Stimulated activated CD8-positive, alpha-beta memory T cell treated with anti-CD3 and anti-CD28 coated beads, Interleukin-7, amount 100 ng/mL, for 4 hours (primary cell): Measurements from ENCODE around the gene MED27.
"Not testable (repeated sequence)": the region's sequence is repeated elsewhere in the genome, so short reads cannot be mapped to it uniquely, and the experiment has no call there.

Experiments used
- DNase-seq, 2 donors: peaks; one replicate each; pipeline ENCODE4 v3.0.0-alpha.2; 2020; ENCODE audit warnings: low read depth in 2 of 2

MED27 gene

GRCh38 chr9:132020272-132020671, 59.4 kb downstream of the MED27 start:
- DNase-seq = no peak

GRCh38 chr9:132019702-132020101, 60.0 kb downstream of the MED27 start:
- DNase-seq = no peak

- no peak for DNase-seq
Observed at GRCh38 chr9:132018957-132019405, 60.7 kb downstream of the MED27 start.

GRCh38 chr9:132016456-132016855, 63.2 kb downstream of the MED27 start:
- DNase-seq = no peak

GRCh38 chr9:132015866-132016265, 63.8 kb downstream of the MED27 start:
- no peak for DNase-seq

- no peak for DNase-seq
Observed at GRCh38 chr9:132014218-132014805, 65.4 kb downstream of the MED27 start.

- DNase-seq = no peak
Observed at GRCh38 chr9:132012704-132013357, 66.8 kb downstream of the MED27 start.

GRCh38 chr9:132011896-132012295, 67.8 kb downstream of the MED27 start:
- DNase-seq = no peak

- DNase-seq = no peak
Observed at GRCh38 chr9:132011309-132011708, 68.4 kb downstream of the MED27 start.

- DNase-seq = not testable (repeated sequence)
Observed at GRCh38 chr9:132010201-132010600, 69.5 kb downstream of the MED27 start.

- no peak for DNase-seq
Observed at GRCh38 chr9:132008855-132009812, 70.5 kb downstream of the MED27 start.

- no peak for DNase-seq
Observed at GRCh38 chr9:132008184-132008803, 71.4 kb downstream of the MED27 start.

- DNase-seq = no peak
Observed at GRCh38 chr9:132007371-132008025, 72.2 kb downstream of the MED27 start.

- DNase-seq = no peak
Observed at GRCh38 chr9:132006677-132007370, 72.8 kb downstream of the MED27 start.

GRCh38 chr9:132005899-132006298, 73.8 kb downstream of the MED27 start:
- DNase-seq = no peak

GRCh38 chr9:132004323-132004722, 75.3 kb downstream of the MED27 start:
- no peak for DNase-seq

GRCh38 chr9:132003896-132004295, 75.8 kb downstream of the MED27 start:
- DNase-seq = no peak

GRCh38 chr9:132003319-132003704, 76.4 kb downstream of the MED27 start:
- no peak for DNase-seq

GRCh38 chr9:132002643-132003318, 76.9 kb downstream of the MED27 start:
- no peak for DNase-seq

- no peak for DNase-seq
Observed at GRCh38 chr9:132001567-132001966, 78.1 kb downstream of the MED27 start.
